Endothelial cell of umbilical vein (primary cell): ENCODE results near the gene DHRS1. TPM values are rescaled to one million over a fixed set of nuclear protein-coding genes. Genes with fewer than 3 reads are reported as not detected.

ENCODE experiments used
- BruUV-seq: library from RNA; stranded (reverse); fragments of 400-500 nt; replicated peaks from 2 replicates; lab custom pipeline; 2021; lab: Mats Ljungman, UMichigan
- CTCF ChIA-PET: fragments of 300-600, 350-600 bp; sonication (Branson Sonifier 250); formaldehyde crosslinking; loops from one replicate; lab custom pipeline; 2021; ENCODE audit warnings: antibody characterized with exemption, inconsistent platforms; lab: Charles Lee
- POLR2A ChIA-PET: fragments of 300-600, 350-600 bp; sonication (Branson Sonifier 250); formaldehyde crosslinking; loops from one replicate; lab custom pipeline; 2021; ENCODE audit warnings: antibody characterized with exemption, inconsistent platforms; lab: Charles Lee
- DNase-seq: peaks from one replicate; pipeline ENCODE4 v3.0.0-alpha.2; 2011; ENCODE audit warnings: low read depth, low spot score
- FAIRE-seq: peaks from 2 replicates; lab custom pipeline; 2011; peaks lifted over from hg19 to GRCh38; lab: Jason Lieb, UNC
- H2AFZ ChIP-seq: 2 replicates; pipeline ENCODE4 v1.6.0; 2012; ENCODE audit warnings: low read depth, low read length, control low read depth, inconsistent platforms
- H3K27ac ChIP-seq: 2 replicates; pipeline ENCODE4 v1.5.1; 2011; ENCODE audit warnings: low read depth, mild to moderate bottlenecking, control low read depth, low read length, moderate library complexity; ENCODE audit not compliant: insufficient read depth
- H3K27me3 ChIP-seq, 2 experiments: 2 replicates each; pipeline versions ENCODE4 v1.6.0 to v1.6.1; 2011; ENCODE audit warnings: low read length in 2 of 2, mixed read lengths in 1 of 2; ENCODE audit not compliant: control insufficient read depth in 2 of 2, insufficient read depth in 2 of 2
- H3K36me3 ChIP-seq, 2 experiments: 2 replicates in 1 of 2; 3 replicates in 1 of 2; pipeline ENCODE4 v1.5.1; 2011; ENCODE audit warnings: low read length in 2 of 2, mild to moderate bottlenecking in 1 of 2, moderate library complexity in 1 of 2; ENCODE audit not compliant: control insufficient read depth in 2 of 2, insufficient read depth in 2 of 2; ENCODE audit errors: extremely low read depth in 1 of 2
- H3K4me1 ChIP-seq: 3 replicates; pipeline ENCODE4 v1.5.1; 2011; ENCODE audit warnings: mild to moderate bottlenecking, low read length; ENCODE audit not compliant: control insufficient read depth, insufficient read depth; ENCODE audit errors: extremely low read depth
- H3K4me2 ChIP-seq: 2 replicates; pipeline ENCODE4 v1.6.1; 2011; ENCODE audit warnings: low read length, control low read depth, mixed read lengths; ENCODE audit not compliant: insufficient read depth
- H3K4me3 ChIP-seq, 3 experiments: fragments of 200-600 bp in 1 of 3; sonication (generic), shearing (Covaris generic) in 1 of 3; replicated peaks in 1 of 3; 2 replicates each; pipeline ENCODE4 v1.5.1; 2011 to 2016; ENCODE audit warnings: control low read depth in 3 of 3, low read length in 3 of 3, mild to moderate bottlenecking in 2 of 3, inconsistent platforms in 1 of 3, low read depth in 1 of 3, moderate library complexity in 1 of 3; ENCODE audit not compliant: insufficient read depth in 1 of 3
- H3K79me2 ChIP-seq: 2 replicates; pipeline ENCODE4 v1.6.0; 2012; ENCODE audit warnings: low read length, inconsistent platforms; ENCODE audit not compliant: control insufficient read depth, insufficient read depth
- H3K9ac ChIP-seq: replicated peaks from 2 replicates; pipeline ENCODE3; 2011; ENCODE audit warnings: low read length, control low read depth; ENCODE audit not compliant: insufficient read depth; ENCODE audit errors: extremely low read depth
- H3K9me1 ChIP-seq: replicated peaks from 3 replicates; pipeline ENCODE4 v1.6.0; 2011; ENCODE audit warnings: mild to moderate bottlenecking, low read length; ENCODE audit not compliant: control insufficient read depth, insufficient read depth; ENCODE audit errors: extremely low read depth
- H3K9me3 ChIP-seq: replicated peaks from 2 replicates; pipeline ENCODE4 v1.5.1; 2012; ENCODE audit warnings: low read length, inconsistent platforms; ENCODE audit not compliant: control insufficient read depth, insufficient read depth
- H4K20me1 ChIP-seq: replicated peaks from 2 replicates; pipeline ENCODE3; 2011; ENCODE audit warnings: mild to moderate bottlenecking, low read length; ENCODE audit not compliant: control insufficient read depth, insufficient read depth; ENCODE audit errors: extremely low read depth
- CTCF ChIP-seq, 2 donors: IDR thresholded peaks; 1 replicate in 1 of 2; 2 replicates in 1 of 2; pipeline ENCODE4 v1.5.1; 2011; ENCODE audit warnings: low read length in 2 of 2, mild to moderate bottlenecking in 2 of 2, moderate library complexity in 2 of 2, control low read depth in 1 of 2, inconsistent platforms in 1 of 2, low read depth in 1 of 2; ENCODE audit not compliant: insufficient read depth in 1 of 2; ENCODE audit errors: extremely low read depth in 1 of 2
- EZH2 ChIP-seq: IDR thresholded peaks from 2 replicates; pipeline ENCODE4 v1.6.1; 2012; ENCODE audit warnings: borderline replicate concordance, low read depth, mild to moderate bottlenecking, moderate library complexity, low read length, inconsistent platforms; ENCODE audit not compliant: severe bottlenecking
- FOS ChIP-seq: IDR thresholded peaks from 2 replicates; pipeline ENCODE4 v1.6.1; 2011; ENCODE audit warnings: mild to moderate bottlenecking, low read length, moderate library complexity, borderline replicate concordance; ENCODE audit not compliant: insufficient read depth
- JUN ChIP-seq: IDR thresholded peaks from 2 replicates; pipeline ENCODE4 v1.6.1; 2011; ENCODE audit warnings: borderline replicate concordance, low read depth; ENCODE audit not compliant: insufficient read length, insufficient read depth
- MYC ChIP-seq: IDR thresholded peaks from one replicate; pipeline ENCODE4 v1.6.1; 2011; ENCODE audit warnings: mild to moderate bottlenecking, low read depth, low read length
- POLR2A ChIP-seq: IDR thresholded peaks from 2 replicates; pipeline ENCODE4 v1.6.1; 2012; ENCODE audit warnings: low read depth, mild to moderate bottlenecking, control low read depth, low read length
- POLR2AphosphoS5 ChIP-seq: IDR thresholded peaks from 2 replicates; pipeline ENCODE4 v1.6.1; 2012; ENCODE audit warnings: low read depth, mild to moderate bottlenecking, control low read depth, low read length, moderate library complexity; ENCODE audit not compliant: insufficient read depth
- dilution Hi-C: fragments of 300-500 bp; cut with MboI; formaldehyde crosslinking; loops from one replicate; pipeline ENCODE4 v1.15.0; 2019; ENCODE audit warnings: low sequenced_read_pairs; ENCODE audit not compliant: extremely low pct_ligation_motif_present
- intact Hi-C: fragments of 100-400 bp; cut with micrococcal nuclease; formaldehyde crosslinking; loops from one replicate; pipeline ENCODE4 v1.10.0; 2022
- polyA plus RNA-seq, 4 experiments: library from polyadenylated mRNA; depleted of rRNA in 3 of 4; stranded (reverse) in 3 of 4; unstranded in 1 of 4; fragments of >200 nt; gene quantifications; 2 replicates each; pipeline versions ENCODE4 v1.2.1 to v1.2.3, GENCODE V29; 2011 to 2012; ENCODE audit warnings: missing spikeins in 1 of 4
- total RNA-seq: library from RNA; stranded (reverse); gene quantifications from 2 replicates; pipeline ENCODE4 v1.2.3, GENCODE V29; 2021

DHRS1 gene
- total and polyA plus RNA-seq, 2 donors (not counting 3 experiments of a cell fraction or from before 2014, with no cell fraction given), result 18.0 to 69.5 TPM

DNA sequence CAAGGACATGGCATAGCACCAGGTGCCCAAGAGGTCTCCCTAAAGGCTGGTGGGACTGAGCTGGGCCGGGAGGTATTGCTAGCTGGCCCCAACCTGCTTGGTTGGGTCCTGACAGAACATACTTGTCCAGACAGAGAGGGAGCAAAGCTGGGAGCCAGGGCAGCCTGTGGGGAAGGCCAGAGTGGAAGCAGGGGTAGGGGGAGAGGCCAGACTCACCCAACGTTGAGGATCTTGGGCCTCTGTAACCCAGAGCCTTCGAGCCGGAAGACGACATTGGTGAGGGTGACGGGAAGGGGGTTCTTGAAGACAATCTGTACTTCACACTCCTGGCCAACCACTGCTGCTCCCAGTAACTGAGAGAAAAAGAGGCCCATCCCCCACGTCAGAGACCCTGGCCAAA is 45.6 kb downstream of the DHRS1 start:
- no peaks in the 10 kb centered on the region for H3K9me3 ChIP-seq
- H2AFZ ChIP-seq, result no peak overlapping the region
- no peak for DNase-seq
- H4K20me1 ChIP-seq, result no peaks in the 10 kb centered on the region
- no peak overlapping the region for H3K9ac ChIP-seq
- TF ChIP-seq POLR2AphosphoS5 (no peak), MYC (no peak), EZH2 (no peak), FOS (no peak), JUN (no peak)
- dilution Hi-C loops, result no loop called here
- H3K4me2 ChIP-seq, result no peak overlapping the region
- no peak overlapping the region for H3K4me3 ChIP-seq
- BruUV-seq, result no TSS peak
- no peak for FAIRE-seq
- H3K36me3 ChIP-seq, result peaks cover 0 to 3% of the 10 kb centered on the region in 2 experiments
- ChIA-PET CTCF (no interaction called here), POLR2A (interaction anchor here (1.0 kb wide), 1 partner anchor 13 kb away, joined by 3 read pairs; no protein-coding TSS in a partner anchor)
- intact Hi-C loops, result no loop called here
- no peaks in the 10 kb centered on the region for H3K79me2 ChIP-seq
- no peaks in the 10 kb centered on the region for H3K27me3 ChIP-seq
- no peaks in the 10 kb centered on the region for H3K9me1 ChIP-seq
- H3K27ac ChIP-seq, result no peak overlapping the region
- H3K4me1 ChIP-seq, result no peaks in the 10 kb centered on the region

DNA sequence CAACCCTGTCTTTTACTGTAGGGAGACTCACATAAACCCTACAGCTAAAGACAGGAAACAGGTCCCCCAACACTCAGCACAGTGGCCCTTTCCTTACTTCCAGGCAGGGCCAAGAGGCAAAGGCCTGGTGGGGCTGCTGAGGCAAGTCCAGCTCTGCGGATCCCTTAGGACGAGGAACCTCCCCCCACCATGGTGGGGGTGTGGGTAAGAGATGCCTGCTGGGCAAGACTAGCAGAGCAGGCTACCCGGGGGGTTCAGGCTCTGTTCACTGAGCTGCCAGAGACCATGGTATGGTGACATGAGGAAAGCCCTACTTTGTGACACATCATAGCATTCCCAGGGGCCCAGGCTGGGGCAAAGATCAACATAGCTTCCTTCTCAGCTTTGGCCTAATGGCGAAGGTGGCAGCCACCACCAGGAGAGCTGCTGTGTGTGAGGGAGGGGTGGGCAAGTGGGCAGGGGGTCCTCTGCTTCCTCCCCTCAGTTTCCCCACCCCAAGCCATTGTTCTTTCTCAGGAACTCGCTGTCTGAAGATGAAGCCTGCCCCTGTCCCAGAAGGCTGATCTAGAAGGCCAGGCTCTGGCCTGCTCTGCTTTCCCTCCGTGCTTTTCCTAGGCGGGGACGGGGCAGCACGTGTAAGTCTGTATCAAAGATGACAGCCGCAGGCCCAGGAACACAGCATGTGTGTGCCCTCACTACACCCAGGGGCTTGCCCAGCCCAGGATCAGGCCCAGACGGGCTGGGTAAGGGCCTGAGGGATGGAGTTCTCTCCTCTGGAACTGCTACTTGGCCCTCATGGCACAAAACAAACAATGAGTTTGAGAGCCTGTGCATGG is 47.1 kb downstream of the DHRS1 start:
- Histone ChIP-seq H3K9me3 (no peaks in the 10 kb centered on the region), H4K20me1 (no peaks in the 10 kb centered on the region), H3K4me2 (no peak overlapping the region), H2AFZ (no peak overlapping the region), H3K4me3 (no peak overlapping the region), H3K4me1 (no peaks in the 10 kb centered on the region), H3K79me2 (no peaks in the 10 kb centered on the region), H3K9ac (no peak overlapping the region), H3K9me1 (no peaks in the 10 kb centered on the region), H3K27me3 (no peaks in the 10 kb centered on the region), H3K36me3 (peaks cover 0 to 3% of the 10 kb centered on the region in 2 experiments), H3K27ac (no peak overlapping the region)
- ChIA-PET CTCF (interaction anchor here (1.1 to 13.0 kb wide), 5 partner anchors 10 to 58 kb away, joined by 3 to 199 read pairs (median 6); partner anchors contain the start of genes CIDEB, DHRS1, LTB4R and LTB4R2), POLR2A (interaction anchor here (1.1 kb wide), 1 partner anchor 10 kb away, joined by 6 read pairs; the partner anchor contains the start of gene TINF2)
- FAIRE-seq, result no peak
- dilution Hi-C loops, result no loop called here
- no TSS peak for BruUV-seq
- DNase-seq, result no peak
- TF ChIP-seq CTCF (IDR thresholded peaks at IDR 0.05; ENCODE audit: extremely low read depth in 1 of 2, insufficient read depth in 1 of 2, low read depth in 1 of 2, low read length in 2 of 2) (no peak), EZH2 (no peak), POLR2A (no peak), MYC (no peak)
- intact Hi-C loops, result no loop called here
